ENCODE measurements around the gene TCEAL4.
"Not testable (repeated sequence)": the region's sequence is repeated elsewhere in the genome, so short reads cannot be mapped to it uniquely, and the experiment has no call there.

DNA sequence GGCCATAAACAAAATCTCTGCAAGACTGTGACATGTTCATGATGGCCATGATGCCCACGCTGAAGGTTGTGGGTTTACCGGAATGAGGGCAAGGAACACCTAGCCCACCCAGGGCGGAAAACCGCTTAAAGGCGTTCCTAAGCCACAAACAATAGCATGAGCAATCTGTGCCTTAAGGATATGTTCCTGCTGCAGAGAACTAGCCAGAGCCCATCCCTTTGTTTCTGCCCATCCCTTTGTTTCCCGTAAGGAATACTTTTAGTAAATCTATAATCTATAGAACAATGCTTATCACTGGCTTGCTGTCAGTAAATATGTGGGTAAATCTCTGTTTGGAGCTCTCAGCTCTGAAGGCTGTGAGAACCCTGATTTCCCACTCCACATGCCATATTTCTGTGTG lies 9.9 kb downstream of the TCEAL4 start:
- TF ChIP-seq, protein P1, sequence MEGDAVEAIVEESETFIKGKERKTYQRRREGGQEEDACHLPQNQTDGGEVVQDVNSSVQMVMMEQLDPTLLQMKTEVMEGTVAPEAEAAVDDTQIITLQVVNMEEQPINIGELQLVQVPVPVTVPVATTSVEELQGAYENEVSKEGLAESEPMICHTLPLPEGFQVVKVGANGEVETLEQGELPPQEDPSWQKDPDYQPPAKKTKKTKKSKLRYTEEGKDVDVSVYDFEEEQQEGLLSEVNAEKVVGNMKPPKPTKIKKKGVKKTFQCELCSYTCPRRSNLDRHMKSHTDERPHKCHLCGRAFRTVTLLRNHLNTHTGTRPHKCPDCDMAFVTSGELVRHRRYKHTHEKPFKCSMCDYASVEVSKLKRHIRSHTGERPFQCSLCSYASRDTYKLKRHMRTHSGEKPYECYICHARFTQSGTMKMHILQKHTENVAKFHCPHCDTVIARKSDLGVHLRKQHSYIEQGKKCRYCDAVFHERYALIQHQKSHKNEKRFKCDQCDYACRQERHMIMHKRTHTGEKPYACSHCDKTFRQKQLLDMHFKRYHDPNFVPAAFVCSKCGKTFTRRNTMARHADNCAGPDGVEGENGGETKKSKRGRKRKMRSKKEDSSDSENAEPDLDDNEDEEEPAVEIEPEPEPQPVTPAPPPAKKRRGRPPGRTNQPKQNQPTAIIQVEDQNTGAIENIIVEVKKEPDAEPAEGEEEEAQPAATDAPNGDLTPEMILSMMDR (IDR thresholded peaks at IDR 0.05 in 4 of 5, conservative IDR thresholded peaks at IDR 0.05 in 1 of 5) = not testable (repeated sequence)
- TF ChIP-seq POLR2A (IDR thresholded peaks at IDR 0.05) = not testable (repeated sequence)

Data from gastrocnemius medialis (tissue), 4 donors.